GM19463 (cell line): ENCODE measurements around the gene ABRACL.
"Not testable (repeated sequence)": the region's sequence is repeated elsewhere in the genome, so short reads cannot be mapped to it uniquely, and the experiment has no call there.

ENCODE experiments used
- ATAC-seq: cut with Tn5 transposase; IDR thresholded peaks from one replicate; pipeline ENCODE4 v1.9.1; 2021; ENCODE audit warnings: mild to moderate bottlenecking, moderate library complexity; ENCODE audit not compliant: unreplicated experiment

Gene ABRACL

GRCh38 chr6:139010674-139011073 is 17.9 kb upstream of the ABRACL start:
- no peak for ATAC-seq

GRCh38 chr6:139011980-139012379 is 16.6 kb upstream of the ABRACL start:
- no peak for ATAC-seq

- no peak for ATAC-seq
Measured at GRCh38 chr6:139013185-139013800, 15.3 kb upstream of the ABRACL start.

GRCh38 chr6:139014945-139015344 is 13.6 kb upstream of the ABRACL start:
- ATAC-seq, result no peak

- ATAC-seq, result peak; percentile 94
Measured at GRCh38 chr6:139016337-139017213, 12.0 kb upstream of the ABRACL start.

- no peak for ATAC-seq
Measured at GRCh38 chr6:139017227-139017626, 11.3 kb upstream of the ABRACL start.

- no peak for ATAC-seq
Measured at GRCh38 chr6:139019722-139020121, 8.8 kb upstream of the ABRACL start.

- no peak for ATAC-seq
Measured at GRCh38 chr6:139020689-139021088, 7.9 kb upstream of the ABRACL start.

- ATAC-seq, result not testable (repeated sequence)
Measured at GRCh38 chr6:139025416-139025815, 3.1 kb upstream of the ABRACL start.

GRCh38 chr6:139027620-139028182 is 844 bp upstream of the ABRACL start:
- no peak for ATAC-seq

GRCh38 chr6:139028215-139028657 is 309 bp upstream of the ABRACL start:
- peak; percentile 1 for ATAC-seq

GRCh38 chr6:139029470-139030227 is 1.1 kb downstream of the ABRACL start:
- peak; percentile 36 for ATAC-seq

GRCh38 chr6:139030228-139030963 is 1.9 kb downstream of the ABRACL start:
- peak; percentile 31 for ATAC-seq

GRCh38 chr6:139037490-139037889 is 8.9 kb downstream of the ABRACL start:
- ATAC-seq, result no peak

GRCh38 chr6:139044250-139044649 is 15.7 kb downstream of the ABRACL start:
- ATAC-seq, result no peak

- ATAC-seq, result no peak
Measured at GRCh38 chr6:139047677-139048076, 19.1 kb downstream of the ABRACL start.

GRCh38 chr6:139048912-139049311 is 20.4 kb downstream of the ABRACL start:
- not testable (repeated sequence) for ATAC-seq

- ATAC-seq, result not testable (repeated sequence)
Measured at GRCh38 chr6:139050131-139050769, 21.7 kb downstream of the ABRACL start.

GRCh38 chr6:139050770-139051313 is 22.3 kb downstream of the ABRACL start:
- no peak for ATAC-seq
